ENCODE measurements around the gene STK32C. TPM values are rescaled to one million over a fixed set of nuclear protein-coding genes. Genes with fewer than 3 reads are reported as not detected.

Gene STK32C
- total RNA-seq, 2 donors from 2014 or later: 2.6 to 3.7 TPM

DNA sequence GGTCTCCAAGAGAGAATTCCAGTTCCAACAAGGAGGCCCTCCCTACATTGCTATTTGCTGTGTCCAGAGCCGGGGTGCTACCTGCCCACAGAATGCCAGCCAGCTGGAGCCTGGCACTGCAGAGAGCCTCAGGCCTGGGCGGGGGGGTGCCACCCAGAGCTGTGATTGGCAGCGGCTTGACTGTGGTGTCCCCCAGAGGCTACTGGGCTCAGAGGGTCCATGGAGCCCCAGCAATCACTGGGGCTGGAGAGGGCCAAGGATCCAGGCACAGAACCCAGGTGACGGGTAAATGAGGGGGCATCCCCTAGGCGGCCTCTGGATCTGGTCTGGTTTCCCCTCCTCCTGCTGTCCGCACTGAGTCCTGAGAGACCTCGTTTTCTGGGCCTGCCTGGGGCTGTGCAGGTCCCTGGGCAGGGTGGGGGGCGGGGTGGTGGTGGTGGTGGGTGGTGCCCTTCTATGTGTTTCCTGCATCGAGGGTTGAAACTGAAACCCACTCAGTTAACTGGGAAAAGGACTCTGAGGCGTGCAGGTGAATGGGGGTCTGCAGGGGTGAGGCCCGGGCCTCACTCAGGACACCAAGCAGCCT, 108.4 kb downstream of the STK32C start:
- Histone ChIP-seq H3K4me1 (no peaks in the 10 kb centered on the region), H3K27ac (no peak overlapping the region), H3K27me3 (no peaks in the 10 kb centered on the region), H3K4me3 (no peak overlapping the region), H3K9me3 (no peaks in the 10 kb centered on the region), H3K36me3 (no peaks in the 10 kb centered on the region)
- TF ChIP-seq, protein P1, sequence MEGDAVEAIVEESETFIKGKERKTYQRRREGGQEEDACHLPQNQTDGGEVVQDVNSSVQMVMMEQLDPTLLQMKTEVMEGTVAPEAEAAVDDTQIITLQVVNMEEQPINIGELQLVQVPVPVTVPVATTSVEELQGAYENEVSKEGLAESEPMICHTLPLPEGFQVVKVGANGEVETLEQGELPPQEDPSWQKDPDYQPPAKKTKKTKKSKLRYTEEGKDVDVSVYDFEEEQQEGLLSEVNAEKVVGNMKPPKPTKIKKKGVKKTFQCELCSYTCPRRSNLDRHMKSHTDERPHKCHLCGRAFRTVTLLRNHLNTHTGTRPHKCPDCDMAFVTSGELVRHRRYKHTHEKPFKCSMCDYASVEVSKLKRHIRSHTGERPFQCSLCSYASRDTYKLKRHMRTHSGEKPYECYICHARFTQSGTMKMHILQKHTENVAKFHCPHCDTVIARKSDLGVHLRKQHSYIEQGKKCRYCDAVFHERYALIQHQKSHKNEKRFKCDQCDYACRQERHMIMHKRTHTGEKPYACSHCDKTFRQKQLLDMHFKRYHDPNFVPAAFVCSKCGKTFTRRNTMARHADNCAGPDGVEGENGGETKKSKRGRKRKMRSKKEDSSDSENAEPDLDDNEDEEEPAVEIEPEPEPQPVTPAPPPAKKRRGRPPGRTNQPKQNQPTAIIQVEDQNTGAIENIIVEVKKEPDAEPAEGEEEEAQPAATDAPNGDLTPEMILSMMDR (IDR thresholded peaks at IDR 0.05): no peak
- DNase-seq (ENCODE audit: low spot score): no peak

DNA sequence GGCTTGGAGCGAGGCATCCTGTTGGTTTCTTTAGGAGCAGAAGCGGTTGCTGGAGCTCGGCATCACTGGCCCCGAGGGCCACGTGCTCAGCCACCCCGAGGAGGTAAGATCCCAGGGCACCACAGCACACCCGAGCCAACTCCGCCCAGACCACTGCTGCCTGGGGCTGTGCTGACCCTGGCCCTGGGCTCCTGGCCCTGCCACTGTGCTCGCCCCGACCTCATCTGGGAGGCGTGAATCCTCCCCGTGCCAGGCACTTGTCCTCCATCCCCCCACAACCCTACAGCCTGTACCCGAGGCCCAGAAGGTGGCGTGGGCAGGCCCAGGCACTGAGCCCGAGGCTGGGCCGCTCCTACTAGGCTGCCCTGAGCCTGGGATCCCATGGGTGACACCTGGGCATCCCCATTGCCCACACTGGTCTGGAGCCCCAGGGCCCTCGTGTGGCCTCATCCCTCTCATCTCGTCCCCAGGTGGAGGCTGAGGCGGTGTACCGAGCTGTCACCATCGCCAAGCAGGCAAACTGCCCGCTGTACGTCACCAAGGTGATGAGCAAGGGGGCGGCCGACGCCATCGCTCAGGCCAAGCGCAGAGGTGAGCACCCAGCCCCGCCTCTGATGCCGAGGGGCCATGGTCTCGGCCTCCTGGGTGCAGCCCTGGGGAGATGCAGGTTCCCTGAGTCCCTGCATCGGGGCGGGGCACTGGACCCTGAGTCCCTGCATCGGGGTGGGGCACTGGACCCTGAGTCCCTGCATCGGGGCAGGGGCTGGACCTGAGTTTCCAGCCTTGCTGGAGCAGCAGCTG, 109.2 kb downstream of the STK32C start:
- H3K9me3 ChIP-seq: no peaks in the 10 kb centered on the region
- no peaks in the 10 kb centered on the region for H3K36me3 ChIP-seq
- H3K27ac ChIP-seq: no peak overlapping the region
- H3K4me1 ChIP-seq: peaks cover 0 to 5% of the 10 kb centered on the region in 2 donors
- TF ChIP-seq, protein P1 (IDR thresholded peaks at IDR 0.05): no peak
- H3K27me3 ChIP-seq: no peaks in the 10 kb centered on the region
- no peak for DNase-seq (ENCODE audit: low spot score)
- no peak overlapping the region for H3K4me3 ChIP-seq

DNA sequence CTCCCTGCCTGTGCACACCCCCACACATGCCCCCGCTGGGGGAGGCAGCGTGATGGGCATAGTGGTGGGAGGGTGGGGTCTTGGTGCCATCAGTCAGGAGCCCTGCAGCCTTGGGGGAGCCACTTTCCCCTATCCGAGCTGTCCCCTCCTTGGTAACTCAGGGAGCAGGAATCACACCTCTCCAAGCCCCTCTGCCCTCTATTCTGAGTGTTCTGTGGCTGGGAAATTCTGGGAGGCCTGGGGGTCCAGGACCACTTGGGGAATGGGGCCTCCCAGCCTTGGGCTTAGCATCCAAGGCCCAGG, 109.7 kb downstream of the STK32C start:
- H3K27me3 ChIP-seq: no peaks in the 10 kb centered on the region
- DNase-seq (ENCODE audit: low spot score): no peak

DNA sequence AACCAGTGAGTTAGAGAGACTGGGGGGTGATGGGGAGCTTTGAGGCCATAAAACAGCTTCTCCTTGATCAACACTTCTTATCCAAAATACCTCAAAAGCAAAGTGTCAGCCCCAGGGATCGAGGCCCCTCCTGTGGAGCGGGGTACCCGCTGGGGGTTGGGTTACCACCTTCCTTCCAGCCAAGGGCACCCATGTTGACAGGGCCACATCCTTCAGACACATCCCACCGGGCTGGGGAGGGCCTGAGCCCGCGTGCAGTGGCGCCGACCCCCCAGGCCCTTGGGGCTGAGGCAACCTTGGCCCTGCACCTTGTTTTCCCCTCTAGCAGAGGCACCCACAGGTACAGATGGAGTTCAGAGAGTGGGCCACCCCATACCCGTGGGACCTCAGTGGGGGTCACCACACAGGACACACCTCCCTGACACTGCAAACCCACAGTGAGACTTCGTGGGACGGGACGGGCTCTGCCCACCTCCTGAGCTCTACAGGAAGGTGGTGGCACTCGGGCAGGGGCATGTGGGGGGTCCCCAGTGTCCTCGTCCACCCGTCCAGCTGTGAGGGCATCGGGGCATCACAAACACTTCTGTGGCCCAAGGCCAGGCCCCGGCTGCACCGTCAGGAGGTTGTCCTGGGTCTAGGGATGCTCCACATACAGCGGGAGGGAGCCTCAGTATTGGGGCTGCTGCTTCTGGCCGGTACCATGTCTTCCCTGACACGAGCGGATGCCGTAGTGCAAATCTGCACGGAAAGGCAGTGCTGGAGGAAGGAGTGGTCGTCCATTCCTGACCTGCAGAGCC, 110.3 kb downstream of the STK32C start:
- H3K36me3 ChIP-seq: no peaks in the 10 kb centered on the region
- H3K27ac ChIP-seq: no peak overlapping the region
- H3K4me3 ChIP-seq: no peak overlapping the region
- peaks cover 0 to 15% of the 10 kb centered on the region in 2 donors for H3K4me1 ChIP-seq
- TF ChIP-seq, protein P1 (IDR thresholded peaks at IDR 0.05): no peak
- DNase-seq (ENCODE audit: low spot score): no peak
- no peaks in the 10 kb centered on the region for H3K27me3 ChIP-seq
- no peaks in the 10 kb centered on the region for H3K9me3 ChIP-seq

More for the DNA sequence above, 109.7 kb downstream of the STK32C start:
- Histone ChIP-seq H3K27ac (no peak overlapping the region), H3K4me3 (no peak overlapping the region), H3K36me3 (no peaks in the 10 kb centered on the region), H3K4me1 (peaks cover 0 to 10% of the 10 kb centered on the region in 2 donors), H3K9me3 (no peaks in the 10 kb centered on the region)
- TF ChIP-seq, protein P1 (IDR thresholded peaks at IDR 0.05): no peak

DNA sequence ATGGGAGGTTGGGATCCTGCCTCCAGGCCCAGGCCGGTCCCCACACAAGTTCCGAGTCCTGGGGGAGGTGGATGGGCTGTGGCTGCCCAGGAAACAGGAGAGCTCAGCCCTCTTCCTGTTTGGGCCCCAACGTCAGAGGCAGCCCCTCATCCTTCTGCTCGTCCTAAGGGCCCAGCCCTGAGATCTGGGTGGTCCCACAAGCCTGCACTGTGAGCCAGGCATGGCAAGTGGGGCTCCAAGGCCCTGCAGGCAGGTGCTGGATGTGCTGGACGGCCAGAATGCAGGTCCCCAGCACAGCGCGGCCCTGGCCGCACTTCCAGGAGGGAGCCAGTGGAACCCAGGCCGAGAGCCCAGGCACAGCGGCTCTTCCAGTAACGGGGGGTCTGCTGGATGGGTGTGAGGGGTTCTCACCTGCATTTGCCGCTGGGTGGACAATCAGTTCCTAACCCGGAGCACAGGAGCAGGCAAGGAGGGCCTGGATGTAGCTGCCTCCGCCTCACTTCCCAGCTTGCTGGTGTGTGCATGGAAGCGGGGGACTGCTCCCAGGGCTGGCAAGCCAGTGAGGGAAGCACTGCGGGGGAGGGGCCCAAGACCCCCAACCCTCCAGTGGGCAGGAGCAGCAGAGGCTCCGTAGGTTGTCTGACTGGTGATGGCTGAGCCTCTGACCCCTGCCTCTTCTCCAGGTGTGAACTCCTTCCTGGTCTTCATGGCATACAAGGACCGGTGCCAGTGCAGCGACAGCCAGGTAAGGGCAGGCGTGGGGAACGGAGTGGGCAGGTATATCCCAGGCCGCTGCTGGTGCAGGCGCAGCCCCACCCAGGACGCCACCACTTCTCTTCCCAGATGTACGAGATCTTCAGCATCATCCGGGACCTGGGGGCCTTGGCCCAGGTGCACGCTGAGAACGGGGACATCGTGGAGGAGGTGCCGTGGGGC, 111.3 kb downstream of the STK32C start:
- Histone ChIP-seq H3K36me3 (no peaks in the 10 kb centered on the region), H3K4me1 (peaks cover 0 to 19% of the 10 kb centered on the region in 2 donors), H3K27me3 (no peaks in the 10 kb centered on the region), H3K4me3 (no peak overlapping the region), H3K27ac (no peak overlapping the region), H3K9me3 (no peaks in the 10 kb centered on the region)
- no peak for DNase-seq (ENCODE audit: low spot score)
- TF ChIP-seq, protein P1 (IDR thresholded peaks at IDR 0.05): no peak
